ENCODE results near the gene DHH.

DNA sequence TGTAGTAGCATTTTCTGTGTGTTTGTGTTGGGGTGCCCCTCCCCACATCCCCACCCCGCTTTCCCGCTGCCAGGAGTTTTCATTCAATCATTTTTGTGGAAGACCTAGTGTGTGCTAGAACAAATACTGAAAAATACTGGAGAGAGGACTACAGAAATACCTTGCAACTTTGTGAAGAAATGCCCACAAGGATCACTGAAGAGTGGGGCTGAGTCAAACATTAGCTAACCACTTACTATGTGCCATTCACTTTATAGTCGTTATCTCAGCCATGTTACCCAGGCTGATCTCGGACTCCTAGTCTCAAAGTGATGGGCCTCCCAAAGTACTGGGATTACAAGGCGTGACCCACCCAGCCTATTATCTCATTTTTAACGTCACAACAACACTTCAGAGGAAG, 16.6 kb upstream of the DHH start:
- TF ChIP-seq, protein P1, sequence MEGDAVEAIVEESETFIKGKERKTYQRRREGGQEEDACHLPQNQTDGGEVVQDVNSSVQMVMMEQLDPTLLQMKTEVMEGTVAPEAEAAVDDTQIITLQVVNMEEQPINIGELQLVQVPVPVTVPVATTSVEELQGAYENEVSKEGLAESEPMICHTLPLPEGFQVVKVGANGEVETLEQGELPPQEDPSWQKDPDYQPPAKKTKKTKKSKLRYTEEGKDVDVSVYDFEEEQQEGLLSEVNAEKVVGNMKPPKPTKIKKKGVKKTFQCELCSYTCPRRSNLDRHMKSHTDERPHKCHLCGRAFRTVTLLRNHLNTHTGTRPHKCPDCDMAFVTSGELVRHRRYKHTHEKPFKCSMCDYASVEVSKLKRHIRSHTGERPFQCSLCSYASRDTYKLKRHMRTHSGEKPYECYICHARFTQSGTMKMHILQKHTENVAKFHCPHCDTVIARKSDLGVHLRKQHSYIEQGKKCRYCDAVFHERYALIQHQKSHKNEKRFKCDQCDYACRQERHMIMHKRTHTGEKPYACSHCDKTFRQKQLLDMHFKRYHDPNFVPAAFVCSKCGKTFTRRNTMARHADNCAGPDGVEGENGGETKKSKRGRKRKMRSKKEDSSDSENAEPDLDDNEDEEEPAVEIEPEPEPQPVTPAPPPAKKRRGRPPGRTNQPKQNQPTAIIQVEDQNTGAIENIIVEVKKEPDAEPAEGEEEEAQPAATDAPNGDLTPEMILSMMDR (IDR thresholded peaks at IDR 0.05), result no peak
- no peak for TF ChIP-seq POLR2A (IDR thresholded peaks at IDR 0.05)
